ENCODE data around the gene CDH23. TPM values are rescaled to one million over a fixed set of nuclear protein-coding genes. Genes with fewer than 3 reads are reported as not detected.

The CDH23 gene
- total RNA-seq, 4 donors from 2014 or later: 13.8 to 20.1 (median 17.3) TPM

DNA sequence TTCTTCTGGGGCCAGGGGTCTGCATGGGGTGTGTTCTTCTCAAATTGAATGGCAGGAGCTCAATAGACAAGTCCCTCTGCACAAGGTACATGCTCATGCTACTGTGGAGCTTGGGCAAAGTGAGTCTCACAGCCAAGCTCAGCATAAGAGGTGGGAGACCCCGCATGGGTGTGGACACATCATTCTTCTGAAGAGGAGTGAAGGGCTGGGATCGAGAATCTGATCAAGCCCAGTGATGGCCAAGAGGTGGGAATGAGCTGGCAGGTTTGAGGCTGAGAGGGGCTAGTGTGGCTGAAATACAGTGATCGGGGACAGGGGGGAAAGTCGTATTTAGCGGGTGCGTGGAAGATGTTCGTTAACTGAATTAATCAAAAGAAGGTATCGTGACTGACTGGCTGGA, 32.6 kb downstream of the CDH23 start:
- Histone ChIP-seq H3K4me1 (peaks cover 0 to 12% (median 0%) of the 10 kb centered on the region in 4 donors), H3K4me3 (no peak overlapping the region), H3K36me3 (no peaks in the 10 kb centered on the region), H3K9me3 (no peaks in the 10 kb centered on the region), H3K27ac (no peak overlapping the region), H3K27me3 (no peaks in the 10 kb centered on the region)
- no peak for DNase-seq (ENCODE audit: low spot score in 2 of 2)
- TF ChIP-seq EP300 (IDR thresholded peaks at IDR 0.05): no peak
- no peak for TF ChIP-seq CTCF (IDR thresholded peaks at IDR 0.05)
- TF ChIP-seq POLR2A (IDR thresholded peaks at IDR 0.05): no peak
- WGBS, 2 donors: 89 to 98% methylated on average over 7 to 8 of the region's 8 CpGs

GRCh38 chr10:71429929-71430328, 33.2 kb downstream of the CDH23 start:
- H3K9me3 ChIP-seq: no peaks in the 10 kb centered on the region
- H3K27me3 ChIP-seq: no peaks in the 10 kb centered on the region
- H3K4me3 ChIP-seq: no peak overlapping the region
- WGBS, 2 donors: 94 to 97% methylated on average over 2 of the region's 2 CpGs
- H3K4me1 ChIP-seq: peaks cover 0 to 12% (median 0%) of the 10 kb centered on the region in 4 donors
- DNase-seq (ENCODE audit: low spot score in 2 of 2): no peak
- H3K27ac ChIP-seq: no peak overlapping the region
- TF ChIP-seq EP300 (IDR thresholded peaks at IDR 0.05): no peak
- no peak for TF ChIP-seq POLR2A (IDR thresholded peaks at IDR 0.05)
- no peak for TF ChIP-seq CTCF (IDR thresholded peaks at IDR 0.05)
- no peaks in the 10 kb centered on the region for H3K36me3 ChIP-seq

DNA sequence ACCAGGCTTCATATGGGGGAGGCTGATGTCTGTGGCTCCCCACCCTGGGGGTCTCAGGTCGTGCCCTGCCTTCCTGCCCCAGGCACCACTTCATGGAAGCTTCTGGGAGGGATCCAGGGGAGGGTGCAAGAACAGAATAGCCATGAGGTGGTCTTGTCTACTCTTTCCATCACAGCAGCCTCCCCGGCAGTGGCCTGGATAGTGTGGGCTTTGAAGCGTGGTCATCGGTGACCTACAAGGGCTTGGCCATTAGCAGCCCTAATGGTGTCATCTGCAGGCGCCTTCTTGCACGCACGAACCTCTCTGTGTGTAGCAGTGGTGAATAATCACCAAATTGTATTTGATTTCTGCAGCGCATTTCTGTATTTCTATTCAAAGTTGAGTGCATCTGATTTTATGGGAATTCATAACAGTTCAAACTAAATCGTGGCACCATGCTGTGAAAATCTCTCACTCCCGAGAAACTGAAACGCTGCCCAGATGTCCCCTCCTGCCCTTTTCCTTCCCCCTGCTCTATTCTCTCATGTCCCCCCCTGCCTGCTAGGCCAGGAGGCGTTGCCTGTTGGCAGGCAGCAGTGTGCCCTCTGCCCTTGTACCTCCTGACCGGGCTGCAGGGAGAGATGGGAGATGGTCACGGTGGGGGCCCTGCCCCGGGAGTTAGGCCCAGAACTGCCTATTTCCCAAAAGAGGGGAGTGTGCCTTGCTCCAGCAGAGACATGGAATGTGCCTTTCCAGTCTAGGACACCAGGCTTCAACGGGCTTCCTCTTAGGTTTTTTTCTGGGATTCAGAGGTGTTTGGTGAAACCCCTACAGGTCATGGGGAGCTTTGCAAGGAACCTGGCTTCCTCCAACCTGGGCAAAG, 34.8 kb downstream of the CDH23 start:
- Histone ChIP-seq H3K4me1 (peaks cover 0 to 25% (median 6%) of the 10 kb centered on the region in 4 donors), H3K4me3 (no peak overlapping the region), H3K27me3 (no peaks in the 10 kb centered on the region), H3K27ac (no peak overlapping the region), H3K9me3 (no peaks in the 10 kb centered on the region), H3K36me3 (no peaks in the 10 kb centered on the region)
- whole genome bisulfite sequencing, 2 donors: 22 to 24% methylated on average over 15 to 16 of the region's 16 CpGs
- TF ChIP-seq EP300 (IDR thresholded peaks at IDR 0.05) (peak in 1 of 2 donors; percentile 13), CTCF (IDR thresholded peaks at IDR 0.05) (no peak), POLR2A (IDR thresholded peaks at IDR 0.05) (no peak)
- no peak for DNase-seq (ENCODE audit: low spot score in 2 of 2)

GRCh38 chr10:71432101-71432905, 35.6 kb downstream of the CDH23 start:
- H3K36me3 ChIP-seq: no peaks in the 10 kb centered on the region
- WGBS, 2 donors: 73 to 76% methylated on average over 13 to 14 of the region's 15 CpGs
- H3K27me3 ChIP-seq: no peaks in the 10 kb centered on the region
- TF ChIP-seq EP300 (IDR thresholded peaks at IDR 0.05) (no peak), CTCF (IDR thresholded peaks at IDR 0.05) (peak in 1 of 5 experiments; percentile 7)
- peaks cover 0 to 32% (median 6%) of the 10 kb centered on the region in 4 donors for H3K4me1 ChIP-seq
- H3K4me3 ChIP-seq: no peak overlapping the region
- H3K27ac ChIP-seq: no peak overlapping the region
- H3K9me3 ChIP-seq: no peaks in the 10 kb centered on the region
- DNase-seq (ENCODE audit: low spot score in 2 of 2): no peak
